NT2/D1 (cell line): ENCODE measurements around the gene SART3.
"Not testable (repeated sequence)": the region's sequence is repeated elsewhere in the genome, so short reads cannot be mapped to it uniquely, and the experiment has no call there.

Source experiments
- DNase-seq: peaks from one replicate; pipeline ENCODE4 v3.0.0-alpha.2; 2011; ENCODE audit warnings: low read depth, low spot score
- H3K27me3 ChIP-seq: 2 replicates; pipeline ENCODE4 v1.6.0; 2011; ENCODE audit warnings: mild to moderate bottlenecking; ENCODE audit not compliant: insufficient read length, insufficient read depth
- H3K36me3 ChIP-seq: 2 replicates; pipeline ENCODE4 v1.6.1; 2011; ENCODE audit warnings: mild to moderate bottlenecking, low read length, mixed read lengths; ENCODE audit not compliant: insufficient read depth, insufficient read length
- H3K4me1 ChIP-seq: 2 replicates; pipeline ENCODE4 v1.5.1; 2011; ENCODE audit not compliant: insufficient read depth, insufficient read length
- H3K4me3 ChIP-seq: 2 replicates; pipeline ENCODE4 v1.5.1; 2011; ENCODE audit warnings: low read depth; ENCODE audit not compliant: insufficient read length
- H3K9ac ChIP-seq: 2 replicates; pipeline ENCODE4 v1.6.0; 2011; ENCODE audit warnings: low read depth; ENCODE audit not compliant: insufficient read length
- H3K9me3 ChIP-seq: 2 replicates; pipeline ENCODE4 v1.5.1; 2011; ENCODE audit warnings: mild to moderate bottlenecking, low read length; ENCODE audit not compliant: insufficient read depth
- SUZ12 ChIP-seq: IDR thresholded peaks from 2 replicates; pipeline ENCODE4 v1.6.1; 2011; ENCODE audit not compliant: insufficient read length, insufficient read depth; ENCODE audit errors: extremely low read depth
- YY1 ChIP-seq: IDR thresholded peaks from 2 replicates; pipeline ENCODE4 v1.6.1; 2011; ENCODE audit not compliant: insufficient read length, insufficient read depth
- ZNF274 ChIP-seq: IDR thresholded peaks from 2 replicates; pipeline ENCODE4 v1.6.1; 2011; ENCODE audit warnings: mild to moderate bottlenecking, low read depth, low read length

The SART3 gene

GRCh38 chr12:108575199-108575912 lies 14.4 kb upstream of the SART3 start:
- H3K27me3 ChIP-seq = no peaks in the 10 kb centered on the region
- no peak for DNase-seq
- H3K36me3 ChIP-seq = no peaks in the 10 kb centered on the region
- no peak overlapping the region for H3K9ac ChIP-seq
- no peak overlapping the region for H3K4me3 ChIP-seq
- no peak for TF ChIP-seq SUZ12
- H3K4me1 ChIP-seq = no peaks in the 10 kb centered on the region
- no peaks in the 10 kb centered on the region for H3K9me3 ChIP-seq

GRCh38 chr12:108574276-108574675 lies 13.3 kb upstream of the SART3 start:
- H3K4me1 ChIP-seq, DNase-seq: not testable (repeated sequence)

GRCh38 chr12:108573317-108573716 lies 12.3 kb upstream of the SART3 start:
- Histone ChIP-seq H3K9me3 (no peaks in the 10 kb centered on the region), H3K9ac (no peak overlapping the region), H3K27me3 (no peaks in the 10 kb centered on the region), H3K4me3 (no peak overlapping the region), H3K4me1 (no peaks in the 10 kb centered on the region), H3K36me3 (peaks cover 14% of the 10 kb centered on the region)
- no peak for DNase-seq
- no peak for TF ChIP-seq SUZ12
- TF ChIP-seq YY1 = no peak
- no peak for TF ChIP-seq ZNF274

More at GRCh38 chr12:108574276-108574675, 13.3 kb upstream of the SART3 start:
- H3K4me3 ChIP-seq, H3K9ac ChIP-seq, H3K9me3 ChIP-seq, H3K36me3 ChIP-seq, H3K27me3 ChIP-seq: not testable (repeated sequence)

GRCh38 chr12:108572166-108572790 lies 11.3 kb upstream of the SART3 start:
- DNase-seq = no peak
- Histone ChIP-seq H3K9ac (no peak overlapping the region), H3K27me3 (no peaks in the 10 kb centered on the region), H3K9me3 (no peaks in the 10 kb centered on the region), H3K36me3 (peaks cover 25% of the 10 kb centered on the region), H3K4me1 (no peaks in the 10 kb centered on the region), H3K4me3 (no peak overlapping the region)
- TF ChIP-seq YY1 (no peak), SUZ12 (no peak), ZNF274 (no peak)

DNA sequence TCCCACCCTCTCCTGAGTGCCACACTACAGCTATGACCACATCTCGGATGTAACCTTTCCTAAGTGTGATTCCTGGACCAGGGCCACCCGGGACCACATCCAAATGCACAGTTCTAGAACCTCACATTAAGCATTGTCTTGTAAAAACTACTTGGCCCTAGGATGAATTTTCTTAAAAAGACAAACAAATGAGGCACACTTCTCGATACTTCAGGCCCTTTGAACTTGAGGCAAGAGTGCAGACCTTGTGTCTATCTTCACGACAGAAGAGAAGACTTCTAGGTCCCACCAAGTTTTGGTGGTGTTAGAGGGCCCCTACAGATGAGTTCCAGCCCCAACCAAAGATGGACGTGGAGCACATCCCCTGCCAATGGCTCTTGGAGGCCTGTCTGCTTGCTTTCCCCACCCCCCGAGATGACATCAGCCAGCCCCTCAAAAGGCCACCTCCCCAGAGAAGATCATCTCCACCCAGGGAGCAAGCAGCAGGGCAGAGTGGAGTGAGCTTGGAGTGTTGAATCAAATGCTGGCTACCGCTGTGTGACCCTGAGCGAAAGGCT lies 10.7 kb upstream of the SART3 start:
- Histone ChIP-seq H3K27me3 (no peaks in the 10 kb centered on the region), H3K4me3 (no peak overlapping the region), H3K4me1 (no peaks in the 10 kb centered on the region), H3K9me3 (no peaks in the 10 kb centered on the region), H3K9ac (no peak overlapping the region), H3K36me3 (peaks cover 30% of the 10 kb centered on the region)
- TF ChIP-seq ZNF274 (no peak), YY1 (no peak), SUZ12 (no peak)
- no peak for DNase-seq

DNA sequence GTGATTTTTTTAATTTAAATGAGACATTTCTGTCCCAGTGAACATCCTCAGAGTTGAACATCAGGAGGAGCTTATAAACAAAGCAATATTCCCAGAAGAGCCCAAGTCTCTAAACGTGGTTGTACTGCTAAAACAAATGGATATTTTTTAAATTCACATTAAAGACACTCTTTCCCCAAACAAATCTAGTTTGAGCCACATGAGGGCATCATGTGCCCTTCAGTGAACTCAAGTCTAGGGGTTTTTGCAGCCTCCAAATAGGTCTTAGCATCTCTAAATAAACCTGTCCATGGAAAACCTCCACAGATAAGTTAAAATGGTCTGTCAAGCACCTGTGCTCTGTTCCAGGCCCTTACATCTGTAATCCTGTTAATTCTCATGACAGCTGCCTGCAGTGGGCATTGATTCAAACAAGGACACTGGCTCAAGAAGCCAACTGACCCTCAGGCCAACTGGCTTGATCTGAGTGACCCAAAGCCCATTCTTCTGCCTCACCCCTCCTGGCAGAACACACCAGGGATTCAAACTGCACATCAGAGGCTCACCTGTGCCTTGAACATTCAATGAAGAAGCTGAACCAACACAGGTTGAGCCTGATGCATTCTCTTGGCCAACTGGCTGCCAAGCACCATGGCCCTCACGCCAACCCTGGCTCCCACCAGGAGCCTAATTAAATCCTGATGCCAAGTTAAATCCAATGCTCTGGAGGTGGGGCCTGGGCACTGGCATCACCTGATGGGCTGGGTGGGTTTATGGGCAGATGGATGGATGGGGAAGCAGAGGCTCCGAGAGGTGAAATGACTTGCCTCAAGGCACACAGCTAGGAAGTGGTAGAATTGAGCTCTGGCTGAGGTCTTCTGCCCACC lies 10.0 kb upstream of the SART3 start:
- Histone ChIP-seq H3K4me3 (no peak overlapping the region), H3K27me3 (no peaks in the 10 kb centered on the region), H3K36me3 (peaks cover 38% of the 10 kb centered on the region), H3K9me3 (no peaks in the 10 kb centered on the region), H3K4me1 (no peaks in the 10 kb centered on the region), H3K9ac (no peak overlapping the region)
- no peak for TF ChIP-seq ZNF274
- no peak for TF ChIP-seq SUZ12
- TF ChIP-seq YY1 = no peak
- DNase-seq = no peak
